Endodermal cell (in vitro differentiated cells): ENCODE data around the gene CEBPG. TPM values are rescaled to one million over a fixed set of nuclear protein-coding genes. Genes with fewer than 3 reads are reported as not detected.

ENCODE experiments used
- DNase-seq: peaks from one replicate; pipeline ENCODE4 v3.0.0-alpha.2; 2017
- H3K27ac ChIP-seq: 2 replicates; pipeline ENCODE4 v1.5.1; 2013; ENCODE audit warnings: mild to moderate bottlenecking, low read depth, low read length, moderate library complexity
- H3K27me3 ChIP-seq: 2 replicates; pipeline ENCODE4 v1.6.1; 2013; ENCODE audit warnings: mild to moderate bottlenecking, low read length, moderate library complexity; ENCODE audit not compliant: insufficient read depth, control insufficient read depth, poor library complexity, severe bottlenecking
- H3K36me3 ChIP-seq: 2 replicates; pipeline ENCODE4 v1.7.0; 2013; ENCODE audit warnings: mild to moderate bottlenecking, low read length, moderate library complexity; ENCODE audit not compliant: control insufficient read depth, insufficient read depth
- H3K4me1 ChIP-seq: one replicate; pipeline ENCODE4 v1.7.0; 2013; ENCODE audit warnings: low read length; ENCODE audit not compliant: control insufficient read depth, insufficient read depth
- H3K4me3 ChIP-seq: 2 replicates; pipeline ENCODE4 v1.5.1; 2013; ENCODE audit warnings: mild to moderate bottlenecking, low read length, moderate library complexity
- H3K9ac ChIP-seq: 2 replicates; pipeline ENCODE4 v1.6.1; 2013; ENCODE audit warnings: mild to moderate bottlenecking, low read length, moderate library complexity; ENCODE audit not compliant: poor library complexity, severe bottlenecking; ENCODE audit errors: extremely low read depth
- H3K9me3 ChIP-seq: 2 replicates; pipeline ENCODE4 v1.6.1; 2013; ENCODE audit warnings: mild to moderate bottlenecking, low read length, moderate library complexity; ENCODE audit not compliant: control insufficient read depth
- H3K27ac Mint-ChIP-seq: 2 replicates; pipeline ENCODE4 v1.8.0; 2020; ENCODE audit warnings: mixed read lengths
- H3K27me3 Mint-ChIP-seq: 2 replicates; pipeline ENCODE4 v1.8.0; 2021; ENCODE audit warnings: mild to moderate bottlenecking, mixed read lengths; ENCODE audit not compliant: insufficient read depth
- H3K36me3 Mint-ChIP-seq: 2 replicates; pipeline ENCODE4 v1.8.0; 2020; ENCODE audit warnings: low read depth, mixed read lengths
- H3K4me1 Mint-ChIP-seq: 2 replicates; pipeline ENCODE4 v1.8.0; 2020; ENCODE audit warnings: mixed read lengths
- H3K4me3 Mint-ChIP-seq: 2 replicates; pipeline ENCODE4 v1.8.0; 2020; ENCODE audit warnings: mild to moderate bottlenecking, moderate library complexity, mixed read lengths
- H3K9me3 Mint-ChIP-seq: 2 replicates; pipeline ENCODE4 v1.8.0; 2020; ENCODE audit warnings: mild to moderate bottlenecking, mixed read lengths
- CTCF ChIP-seq: fragments of 200-600 bp; sonication (generic); conservative IDR thresholded peaks from 2 replicates; pipeline ENCODE4 v1.5.0; 2021; ENCODE audit warnings: antibody characterized with exemption, mild to moderate bottlenecking
- WGBS, 2 experiments: methylation state at CpG; one replicate each; pipeline versions ENCODE4 v1.1.5 to v1.1.7; 2013; ENCODE audit warnings: missing lambda C conversion rate in 2 of 2, mixed read lengths in 1 of 2; ENCODE audit not compliant: insufficient coverage in 1 of 2, insufficient read length in 1 of 2; 5-methylcytosine and 5-hydroxymethylcytosine counted together
- total RNA-seq, 2 donors: library from RNA; stranded (reverse); fragmentation: NEBNext Ultra II Directional in 1 of 2; extraction: Animal tissue kit (Norgen Biotek cat#: 25700) in 1 of 2; gene quantifications; 2 replicates in 1 of 2; 3 replicates in 1 of 2; pipeline ENCODE4 v1.2.1, GENCODE V29; 2021

The CEBPG gene
- total RNA-seq, 2 donors from 2014 or later, result 31.9 to 33.8 TPM

DNA sequence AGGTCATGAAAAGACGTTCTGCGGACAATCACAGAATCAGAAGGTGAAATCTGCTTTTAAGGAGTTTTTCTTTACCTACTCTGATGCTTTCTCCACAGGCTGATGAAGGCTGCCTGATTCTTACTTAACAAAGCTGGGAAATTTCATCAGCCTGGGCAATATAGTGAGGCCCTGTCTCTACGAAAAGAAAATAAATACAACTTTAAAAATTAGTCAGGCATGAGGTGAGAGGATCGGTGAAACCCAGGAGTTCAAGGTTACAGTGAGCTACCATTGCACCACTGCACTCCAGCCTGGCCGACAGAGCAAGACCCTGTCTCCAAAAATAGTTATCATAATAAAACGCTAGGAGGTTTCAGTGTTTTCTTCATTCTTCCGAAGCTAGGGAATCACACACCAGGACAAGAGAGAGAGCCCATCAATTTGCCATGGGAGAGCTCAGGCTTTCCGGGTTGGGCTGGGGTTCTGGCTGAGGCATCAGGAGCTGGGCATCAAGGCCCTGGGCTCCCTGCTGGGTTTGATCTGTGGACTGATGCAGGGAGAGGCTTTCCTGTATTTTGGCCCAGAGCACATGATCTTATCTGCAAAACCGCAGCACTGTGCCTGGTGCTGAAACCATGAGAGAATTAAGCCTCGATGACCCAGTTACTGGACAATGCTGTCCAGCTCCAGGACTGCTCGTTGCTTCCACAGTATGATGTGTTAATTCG lies 25.1 kb upstream of the CEBPG start:
- peak; percentile 23 for DNase-seq
- Histone ChIP-seq H3K27me3 (peaks cover 20% of the 10 kb centered on the region), H3K4me3 (no peak overlapping the region), H3K36me3 (no peaks in the 10 kb centered on the region), H3K27ac (no peak overlapping the region), H3K4me1 (no peaks in the 10 kb centered on the region), H3K9ac (no peak overlapping the region), H3K9me3 (no peaks in the 10 kb centered on the region)
- Mint-ChIP-seq H3K27ac (no peak overlapping the region), H3K9me3 (no peaks in the 10 kb centered on the region), H3K36me3 (no peaks in the 10 kb centered on the region), H3K4me1 (no peaks in the 10 kb centered on the region), H3K27me3 (peaks cover 17% of the 10 kb centered on the region), H3K4me3 (no peak overlapping the region)
- no peak for TF ChIP-seq CTCF
- WGBS, 2 experiments, result 91 to 93% methylated on average over 11 to 12 of the region's 12 CpGs

DNA sequence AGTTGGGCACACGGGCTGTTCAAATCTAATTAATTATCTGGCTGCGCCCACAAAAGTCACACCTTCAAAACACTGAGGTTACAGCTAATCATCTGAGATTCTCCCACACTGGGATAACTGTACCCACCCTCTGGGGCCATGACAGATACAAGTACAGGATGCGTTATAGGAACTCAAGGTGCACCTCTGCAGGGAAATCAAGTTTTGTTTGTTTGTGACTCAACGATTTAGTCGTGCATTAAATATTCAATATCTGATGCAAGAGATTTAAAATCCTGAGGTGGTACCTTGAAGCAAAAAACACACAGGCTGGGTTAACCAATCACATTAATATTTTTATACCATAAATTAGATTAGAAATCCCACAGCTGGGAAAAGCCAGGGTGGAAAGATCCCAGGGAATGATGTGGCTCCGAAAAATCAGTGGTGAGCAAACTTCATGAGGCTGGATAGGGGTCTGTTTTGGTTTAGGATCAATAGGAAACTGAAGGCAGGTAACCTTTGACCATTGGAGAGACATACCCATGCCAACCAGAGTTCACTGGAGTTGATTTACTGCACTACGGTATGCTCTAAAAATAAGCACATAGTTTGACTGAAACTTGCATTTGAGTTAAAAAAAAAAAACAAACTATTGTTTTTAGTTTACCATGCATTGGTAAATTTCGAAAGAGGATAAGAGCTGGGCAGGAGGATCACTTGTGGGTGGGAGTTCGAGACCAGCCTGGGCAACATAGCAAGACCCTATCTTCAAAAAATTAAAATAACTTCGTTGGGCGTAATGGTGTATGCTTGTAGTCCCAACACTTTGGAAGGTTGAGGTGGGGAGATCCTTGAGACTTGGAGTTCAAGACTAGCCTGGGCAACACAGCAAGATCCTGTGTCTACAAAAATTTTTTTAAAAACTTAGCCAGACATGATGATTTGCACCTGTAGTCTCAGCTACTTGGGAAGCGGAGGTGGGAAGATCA lies 23.9 kb upstream of the CEBPG start:
- Histone ChIP-seq H3K27ac (no peak overlapping the region), H3K36me3 (no peaks in the 10 kb centered on the region), H3K4me1 (no peaks in the 10 kb centered on the region), H3K9ac (no peak overlapping the region), H3K4me3 (no peak overlapping the region), H3K9me3 (no peaks in the 10 kb centered on the region), H3K27me3 (peaks cover 12% of the 10 kb centered on the region)
- no peaks in the 10 kb centered on the region for H3K9me3 Mint-ChIP-seq
- 93 to 95% methylated on average over 10 to 12 of the region's 12 CpGs for WGBS, 2 experiments
- no peak overlapping the region for H3K4me3 Mint-ChIP-seq
- TF ChIP-seq CTCF, result no peak
- H3K36me3 Mint-ChIP-seq, result no peaks in the 10 kb centered on the region
- H3K27ac Mint-ChIP-seq, result no peak overlapping the region
- peaks cover 14% of the 10 kb centered on the region for H3K27me3 Mint-ChIP-seq
- peak; percentile 1 for DNase-seq
- no peaks in the 10 kb centered on the region for H3K4me1 Mint-ChIP-seq

DNA sequence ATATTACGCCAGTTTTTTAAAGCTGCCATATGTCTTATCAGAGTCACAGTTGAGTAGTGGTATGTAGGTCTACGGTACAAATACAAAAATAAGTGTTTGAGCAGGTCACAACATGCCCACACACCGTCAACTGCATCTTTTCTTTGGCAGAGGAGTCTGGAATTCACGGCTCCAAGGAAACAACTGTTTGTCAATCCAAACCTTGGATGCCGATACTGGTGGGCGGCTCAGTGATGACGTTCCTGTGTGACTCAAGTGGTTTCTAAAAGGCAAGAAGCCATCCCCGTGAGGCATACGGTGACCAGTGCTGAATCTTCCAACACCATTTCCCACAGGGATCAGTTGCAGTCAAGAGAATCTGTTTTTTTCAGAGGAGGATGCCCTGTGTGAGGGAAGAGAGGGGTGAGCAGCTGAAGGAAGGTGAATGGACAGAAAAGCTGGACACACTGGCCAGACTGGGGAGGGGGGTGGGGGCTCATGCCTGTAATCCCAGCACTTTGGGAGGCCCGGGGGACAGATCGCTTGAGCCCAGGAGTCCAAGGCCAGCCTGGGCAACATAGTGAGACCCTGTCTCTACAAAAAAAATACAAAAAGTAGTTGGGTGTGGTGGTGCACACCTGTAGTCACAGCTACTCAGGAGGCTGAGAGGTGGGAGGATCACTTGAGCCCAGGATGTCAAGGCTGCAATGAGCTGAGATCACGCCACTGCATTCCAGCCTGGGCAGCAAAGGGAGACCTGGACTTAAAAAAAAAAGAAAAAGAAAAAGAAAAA lies 22.8 kb upstream of the CEBPG start:
- H3K4me1 Mint-ChIP-seq, result no peaks in the 10 kb centered on the region
- no peak overlapping the region for H3K4me3 Mint-ChIP-seq
- TF ChIP-seq CTCF, result no peak
- no peaks in the 10 kb centered on the region for H3K4me1 ChIP-seq
- H3K36me3 ChIP-seq, result no peaks in the 10 kb centered on the region
- H3K4me3 ChIP-seq, result no peak overlapping the region
- H3K27me3 Mint-ChIP-seq, result peaks cover 17% of the 10 kb centered on the region
- peaks cover under 1% of the 10 kb centered on the region for H3K27me3 ChIP-seq
- H3K36me3 Mint-ChIP-seq, result no peaks in the 10 kb centered on the region
- H3K27ac ChIP-seq, result no peak overlapping the region
- peaks cover 5% of the 10 kb centered on the region for H3K9me3 Mint-ChIP-seq
- no peak overlapping the region for H3K27ac Mint-ChIP-seq
- DNase-seq, result no peak
- 79 to 90% methylated on average over 10 to 12 of the region's 12 CpGs for WGBS, 2 experiments
- no peak overlapping the region for H3K9ac ChIP-seq
- no peaks in the 10 kb centered on the region for H3K9me3 ChIP-seq
